Measurements from ENCODE around the gene PRSS57.

Gene PRSS57

GRCh38 chr19:652467-653389, 42.5 kb downstream of the PRSS57 start:
- DNase-seq (no peak), ATAC-seq (no peak)

- ATAC-seq (no peak), DNase-seq (no peak)
Observed at GRCh38 chr19:651991-652390, 43.3 kb downstream of the PRSS57 start.

DNA sequence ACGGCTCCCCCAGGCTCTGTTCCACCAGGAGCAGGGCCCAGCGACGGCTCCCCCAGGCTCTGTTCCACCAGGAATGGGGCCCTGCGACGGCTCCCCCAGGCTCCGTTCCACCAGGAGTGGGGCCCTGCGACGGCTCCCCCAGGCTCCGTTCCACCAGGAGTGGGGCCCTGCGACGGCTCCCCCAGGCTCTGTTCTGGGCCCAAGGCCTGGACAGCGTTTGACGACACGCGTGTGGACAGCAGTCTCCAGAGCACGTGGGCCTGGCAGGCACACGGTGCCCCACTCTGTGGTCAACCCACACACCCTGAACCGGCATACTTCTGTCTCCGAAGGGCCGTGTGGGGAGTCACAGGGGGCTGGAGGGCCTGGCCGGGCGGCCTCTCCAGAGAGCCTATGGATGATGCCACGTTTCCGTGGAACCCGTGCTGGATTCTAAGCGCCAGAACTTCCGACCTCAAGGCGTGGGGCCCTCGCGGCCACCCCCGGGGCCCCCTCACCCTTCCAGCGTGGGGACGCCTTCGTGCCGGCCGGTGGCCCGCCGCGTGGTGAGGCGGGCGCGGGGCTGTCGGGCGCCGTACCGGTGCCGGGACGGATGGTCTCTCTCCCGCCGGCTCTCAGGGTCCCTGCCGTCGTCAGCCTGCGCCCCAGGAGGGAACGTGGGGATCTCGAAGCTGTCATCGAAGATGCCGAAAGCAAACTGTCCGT, 44.0 kb downstream of the PRSS57 start:
- ATAC-seq (no peak), DNase-seq (no peak)

DNA sequence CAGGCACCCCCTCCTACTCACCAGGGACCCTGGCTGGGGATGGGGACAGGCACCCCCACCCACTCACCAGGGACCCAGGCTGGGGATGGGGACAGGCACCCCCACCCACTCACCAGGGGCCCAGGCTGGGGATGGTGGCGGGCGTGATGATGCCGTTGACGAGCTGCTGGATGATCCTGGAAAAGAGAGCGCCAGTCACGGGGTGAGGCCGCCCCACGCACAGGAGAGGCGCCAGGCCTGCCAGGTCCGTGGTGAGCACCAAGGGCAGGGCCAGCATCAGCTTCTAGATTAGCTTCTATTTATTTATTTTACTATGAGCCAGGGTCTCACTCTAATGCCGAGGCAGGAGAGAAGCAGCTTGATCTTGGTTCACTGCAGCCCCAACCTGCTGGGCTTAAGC, 45.1 kb downstream of the PRSS57 start:
- no peak for ATAC-seq

GRCh38 chr19:648904-649801, 46.1 kb downstream of the PRSS57 start:
- no peak for DNase-seq
- no peak for ATAC-seq

More for the DNA sequence above, 45.1 kb downstream of the PRSS57 start:
- DNase-seq: no peak

- no peak for ATAC-seq
- DNase-seq: no peak
Observed at GRCh38 chr19:648305-648704, 46.9 kb downstream of the PRSS57 start.

DNA sequence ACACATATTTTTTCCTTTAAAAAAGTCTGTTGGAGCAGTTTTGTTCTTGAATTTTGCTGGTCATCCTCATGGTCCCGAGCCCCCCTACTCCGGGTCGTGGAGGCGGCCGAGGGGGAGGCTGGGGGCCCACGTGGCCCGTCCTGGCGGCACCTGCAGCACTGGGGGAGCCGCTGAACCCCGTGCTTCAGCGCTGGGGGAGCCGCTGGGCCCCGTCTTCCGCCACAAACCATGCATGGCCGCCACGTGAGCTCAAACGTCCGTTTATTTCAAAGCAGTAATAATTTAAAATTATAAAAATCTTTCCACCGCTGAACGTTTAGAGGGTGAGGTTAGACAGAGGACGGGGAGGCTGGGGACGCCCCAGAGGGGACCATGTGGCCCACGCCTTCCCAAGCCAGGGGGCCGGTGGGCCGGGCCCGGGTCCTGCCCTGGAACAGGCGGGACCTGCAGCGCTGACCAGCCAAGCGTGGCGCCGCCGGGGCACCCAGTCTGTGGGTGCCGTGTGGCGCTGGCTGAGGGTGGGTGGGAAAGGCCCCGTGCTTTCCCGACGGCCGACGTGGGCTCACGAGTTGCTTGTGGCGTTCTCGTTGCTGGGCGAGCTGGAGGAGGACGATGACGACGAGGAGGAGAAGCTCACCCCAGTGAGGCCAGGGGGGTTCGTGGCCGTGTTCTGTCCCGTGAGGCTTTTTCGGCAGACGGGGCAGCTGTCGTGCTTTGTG, 47.5 kb downstream of the PRSS57 start:
- ATAC-seq: no peak
- no peak for DNase-seq

DNA sequence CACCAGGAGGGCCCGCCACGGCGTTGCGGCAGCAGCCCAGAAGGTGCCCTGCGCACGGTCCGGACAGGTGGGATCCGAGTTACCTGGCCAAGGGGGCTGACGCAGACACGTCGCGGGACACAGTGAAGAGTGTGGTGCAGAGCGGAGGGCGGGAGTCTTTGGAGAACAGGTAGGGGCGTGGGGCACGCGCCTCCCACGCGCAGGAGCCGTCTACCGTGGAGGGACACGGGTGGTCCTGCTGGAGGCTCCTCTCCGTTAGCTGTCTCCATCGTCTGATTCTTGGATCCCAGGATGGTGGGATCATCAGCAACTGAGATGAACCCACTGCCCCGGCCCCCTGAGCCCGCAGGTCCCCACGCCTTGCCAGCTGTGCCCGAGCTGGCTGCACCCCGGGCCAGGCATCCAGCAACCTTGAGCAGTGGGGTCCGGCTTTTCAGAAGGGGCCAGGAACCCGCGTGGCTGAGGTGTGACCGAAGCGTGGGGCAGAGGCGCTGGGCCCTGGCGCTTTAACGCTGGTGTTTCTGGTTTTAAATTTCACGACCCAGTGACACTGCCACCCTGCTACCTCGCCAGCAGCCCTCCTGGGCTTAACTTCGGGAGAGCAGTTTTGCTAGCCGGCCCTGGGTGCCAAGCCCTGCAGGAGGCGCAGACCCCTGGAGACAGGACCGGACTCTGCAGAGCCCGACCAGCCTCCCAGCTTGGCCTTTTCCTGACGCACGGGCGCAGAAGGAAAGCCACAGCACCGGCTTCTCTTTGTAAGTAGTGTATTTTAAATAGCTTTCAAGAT, 48.3 kb downstream of the PRSS57 start:
- DNase-seq (no peak), ATAC-seq (no peak)

DNA sequence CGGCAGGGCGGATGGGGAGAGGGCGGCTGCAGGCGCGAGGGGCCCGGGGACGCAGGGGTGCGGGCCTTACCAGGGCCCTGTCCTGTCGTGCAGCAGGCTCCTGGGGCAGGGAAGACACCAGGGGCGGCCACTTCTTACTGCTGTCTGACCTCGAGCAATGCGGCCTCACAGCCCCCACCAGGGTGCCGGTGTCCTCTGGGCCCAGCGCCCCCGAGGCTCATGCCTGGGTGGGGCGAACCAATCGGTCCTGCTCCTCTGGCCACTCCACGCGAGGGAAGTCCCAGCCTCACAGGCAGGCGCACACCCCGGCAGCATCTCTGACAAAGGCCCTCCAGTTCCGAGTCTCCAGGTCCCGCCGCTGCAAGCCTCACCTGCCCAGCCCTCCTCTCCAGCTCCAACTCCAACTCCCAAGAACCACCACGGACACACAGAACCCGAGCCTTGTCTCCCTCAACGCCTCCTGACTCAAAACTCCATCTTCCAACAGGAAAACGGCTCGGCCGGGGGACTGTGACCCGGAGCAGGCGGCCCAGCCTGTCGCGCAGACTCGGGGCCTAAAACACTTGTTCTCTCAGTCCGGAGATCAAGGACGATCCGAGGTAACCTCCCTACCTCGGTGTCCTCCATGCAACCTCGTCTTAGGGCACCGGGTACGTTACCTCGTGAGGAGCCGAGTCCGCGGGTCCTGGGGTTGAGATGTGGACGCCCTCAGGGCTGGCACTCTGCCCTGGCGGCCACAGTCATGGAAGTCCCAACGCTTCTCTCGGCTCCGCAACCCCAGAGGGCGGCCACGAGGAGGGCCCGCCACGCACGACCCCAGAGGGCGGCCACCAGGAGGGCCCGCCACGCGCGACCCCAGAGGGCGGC, 49.1 kb downstream of the PRSS57 start:
- DNase-seq: no peak
- no peak for ATAC-seq

DNA sequence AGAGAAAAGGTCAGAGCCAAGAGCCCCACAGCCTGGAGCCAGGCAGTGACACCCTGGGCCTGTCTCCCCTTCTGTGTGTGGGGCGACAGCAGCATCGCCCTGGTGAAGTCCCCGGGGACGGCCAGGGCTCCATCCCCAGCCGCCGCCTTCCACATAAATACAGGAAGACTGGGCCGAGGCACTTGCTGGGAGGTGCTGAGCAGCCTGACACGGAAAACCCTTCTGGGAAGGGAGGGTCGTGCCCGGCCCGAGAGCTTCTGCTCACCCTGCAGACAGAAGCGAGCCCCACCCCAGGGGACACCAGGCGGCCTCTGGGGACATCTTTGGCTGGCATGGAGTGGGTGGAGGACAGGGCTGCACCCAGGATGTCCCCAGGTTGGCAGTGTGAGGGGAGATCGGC, 50.5 kb downstream of the PRSS57 start:
- ATAC-seq: no peak
- no peak for DNase-seq

DNA sequence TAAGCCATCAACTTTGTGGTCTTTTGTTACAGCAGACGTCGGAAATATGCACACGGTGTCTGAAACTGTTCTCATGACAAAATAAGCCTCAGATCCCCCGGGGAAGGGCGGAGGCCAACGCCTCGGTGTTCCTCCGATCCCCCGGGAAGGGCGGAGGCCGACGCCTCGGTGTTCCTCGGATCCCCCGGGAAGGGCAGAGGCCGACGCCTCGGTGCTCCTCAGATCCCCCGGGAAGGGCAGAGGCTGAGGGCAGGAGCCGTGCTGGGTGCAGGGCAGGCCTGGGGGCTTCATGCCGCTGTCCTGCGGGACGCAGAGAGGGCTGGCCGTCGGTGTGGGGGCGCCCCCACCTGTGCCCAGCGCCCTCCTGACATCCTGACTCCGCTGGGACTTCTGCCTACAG, 50.9 kb downstream of the PRSS57 start:
- DNase-seq: no peak

GRCh38 chr19:643736-644135, 51.5 kb downstream of the PRSS57 start:
- ATAC-seq (no peak), DNase-seq (no peak)

More for the DNA sequence above, 50.9 kb downstream of the PRSS57 start:
- ATAC-seq: no peak

DNA sequence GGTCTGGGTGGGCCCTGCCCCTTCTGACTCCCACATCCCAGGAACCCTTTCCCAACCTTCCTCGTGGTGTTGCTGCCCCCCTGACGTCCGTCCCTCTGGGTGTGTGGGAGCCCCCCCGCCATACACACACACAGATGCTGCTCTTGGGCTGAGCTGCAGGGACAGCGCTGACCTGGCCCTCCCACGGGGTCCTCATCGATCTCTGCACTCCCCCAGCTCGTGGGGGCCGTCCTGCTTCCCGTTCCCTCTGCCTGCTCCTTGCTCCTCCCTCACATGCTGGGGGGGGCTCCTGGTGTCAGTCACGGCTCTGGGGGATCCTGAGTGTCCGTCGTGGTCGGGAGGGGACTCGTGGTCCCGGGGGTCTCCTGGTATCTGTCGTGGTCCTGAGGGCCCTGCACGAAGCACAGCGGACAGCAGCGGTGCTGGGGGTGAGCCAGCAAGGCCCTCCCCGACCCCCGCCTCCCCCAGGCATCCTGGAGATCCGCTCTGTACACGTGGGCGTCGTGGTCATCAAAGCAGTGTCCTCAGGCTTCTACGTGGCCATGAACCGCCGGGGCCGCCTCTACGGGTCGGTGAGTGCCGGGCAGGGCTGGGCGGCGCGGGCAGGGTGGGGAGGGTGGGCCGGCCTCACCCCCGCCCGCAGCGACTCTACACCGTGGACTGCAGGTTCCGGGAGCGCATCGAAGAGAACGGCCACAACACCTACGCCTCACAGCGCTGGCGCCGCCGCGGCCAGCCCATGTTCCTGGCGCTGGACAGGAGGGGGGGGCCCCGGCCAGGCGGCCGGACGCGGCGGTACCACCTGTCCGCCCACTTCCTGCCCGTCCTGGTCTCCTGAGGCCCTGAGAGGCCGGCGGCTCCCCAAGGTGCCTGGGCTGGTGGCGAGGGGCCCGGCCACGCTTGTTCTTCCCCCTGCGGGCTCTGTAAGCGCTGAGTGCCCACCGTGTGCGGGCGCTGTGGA, 52.2 kb downstream of the PRSS57 start:
- no peak for DNase-seq
- no peak for ATAC-seq

- DNase-seq (no peak), ATAC-seq (no peak)
Observed at GRCh38 chr19:641702-642101, 53.5 kb downstream of the PRSS57 start.

DNA sequence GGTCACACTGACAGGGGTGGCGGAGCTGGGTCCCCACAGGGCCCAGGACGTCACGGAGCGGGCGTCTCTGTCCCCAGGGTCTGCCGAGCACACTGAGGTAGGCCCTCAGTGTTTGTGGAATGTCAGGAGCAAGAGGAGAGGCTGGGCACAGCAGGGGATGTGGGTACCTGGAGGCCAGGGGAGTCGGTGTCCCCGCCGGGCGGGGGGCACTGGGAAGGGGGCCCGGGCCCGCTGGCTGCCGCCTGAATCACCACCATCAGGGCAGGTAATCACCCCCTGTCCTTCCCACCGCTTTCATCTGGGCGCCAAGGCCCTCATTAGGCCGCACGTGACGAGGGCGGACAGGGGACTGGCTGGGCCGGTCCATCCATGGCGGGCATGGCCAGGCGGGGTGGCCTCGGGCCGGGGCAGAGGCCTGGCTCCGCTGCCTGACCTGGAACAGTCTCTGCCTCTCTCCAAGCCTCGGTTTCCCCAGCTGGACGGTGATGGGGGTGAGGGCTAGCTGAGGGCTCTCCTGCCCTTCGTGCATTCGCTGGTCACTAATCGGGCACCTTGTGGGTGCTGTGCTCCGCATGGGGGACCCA, 54.6 kb downstream of the PRSS57 start:
- no peak for DNase-seq
- no peak for ATAC-seq

DNA sequence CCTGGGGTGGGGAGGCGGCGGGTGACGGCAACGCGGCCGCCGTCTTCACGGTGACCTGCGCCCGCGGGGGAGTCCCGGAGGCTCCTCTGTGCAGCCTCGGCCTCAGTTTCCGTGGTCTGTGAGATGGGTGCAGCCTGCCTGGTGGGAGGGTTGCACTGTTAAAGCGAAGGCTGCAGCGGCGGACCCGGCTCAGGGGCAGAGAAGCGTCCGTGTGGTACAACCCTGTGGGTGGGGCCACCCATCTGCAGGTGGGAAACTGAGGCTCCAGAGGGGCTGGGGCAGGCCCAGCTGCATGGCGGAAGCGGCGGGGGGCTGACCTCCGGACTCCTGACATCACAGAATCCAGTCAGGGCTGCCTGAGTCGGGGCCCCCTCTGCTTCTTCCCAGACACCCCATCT, 55.1 kb downstream of the PRSS57 start:
- ATAC-seq (peak; percentile 2), DNase-seq (no peak)

- peak; percentile 97 for DNase-seq
- peak; percentile 90 for ATAC-seq
Observed at GRCh38 chr19:639253-640160, 55.7 kb downstream of the PRSS57 start, which contains the start of gene FGF22. Gene FGF22 (plus strand): TSS chr19:639879. CDS start chr19:639926, 47 bp downstream.
